ENCODE measurements around the gene ZNF844.
A peak's percentile ranks its signal among the peaks of the same experiment; 100 is the strongest.

The ZNF844 gene

GRCh38 chr19:12064590-12065538, at the start of gene ZNF844:
Gene ZNF844 (plus strand): TSS chr19:12064731. CDS start chr19:12064874, 143 bp downstream.
- Mint-ChIP-seq H3K9me3 (peaks cover 13% of the 10 kb centered on the region), H3K4me1 (peaks cover 6% of the 10 kb centered on the region), H3K36me3 (peaks cover 6% of the 10 kb centered on the region), H3K4me3 (peak within 1 kb of the TSS; percentile 75), H3K27ac (peak within 1 kb of the TSS; percentile 68), H3K27me3 (no peaks in the 10 kb centered on the region)
- DNase-seq: peak; percentile 73
- CTCF ChIA-PET: no interaction called here

- CTCF ChIA-PET: no interaction called here
- Mint-ChIP-seq H3K36me3 (peaks cover 63% of the 10 kb centered on the region), H3K27ac (no peak overlapping the region)
Measured at GRCh38 chr19:12015015-12015752, 49.3 kb upstream of the ZNF844 start.

GRCh38 chr19:12015753-12016116, 48.8 kb upstream of the ZNF844 start:
- Mint-ChIP-seq H3K4me3 (no peak overlapping the region), H3K9me3 (peaks cover 54% of the 10 kb centered on the region), H3K4me1 (no peaks in the 10 kb centered on the region), H3K27me3 (no peaks in the 10 kb centered on the region), H3K36me3 (peaks cover 59% of the 10 kb centered on the region), H3K27ac (no peak overlapping the region)
- CTCF ChIA-PET: no interaction called here
- DNase-seq: no peak

More at GRCh38 chr19:12015015-12015752, 49.3 kb upstream of the ZNF844 start:
- H3K4me3 Mint-ChIP-seq: no peak overlapping the region
- no peaks in the 10 kb centered on the region for H3K4me1 Mint-ChIP-seq
- no peaks in the 10 kb centered on the region for H3K27me3 Mint-ChIP-seq
- H3K9me3 Mint-ChIP-seq: peaks cover 51% of the 10 kb centered on the region
- no peak for DNase-seq

GRCh38 chr19:12034198-12034597, 30.3 kb upstream of the ZNF844 start:
- DNase-seq: no peak
- Mint-ChIP-seq H3K4me1 (peaks cover 12% of the 10 kb centered on the region), H3K27me3 (peaks cover 11% of the 10 kb centered on the region), H3K36me3 (peaks cover 6% of the 10 kb centered on the region), H3K4me3 (peak overlapping the region; percentile 45), H3K9me3 (peaks cover 31% of the 10 kb centered on the region), H3K27ac (no peak overlapping the region)
- CTCF ChIA-PET: interaction anchor here (1.5 kb wide), 1 partner anchor 16 kb away, joined by 4 read pairs; no protein-coding TSS in a partner anchor

- no peak for DNase-seq
- Mint-ChIP-seq H3K9me3 (peaks cover 31% of the 10 kb centered on the region), H3K27me3 (peaks cover 11% of the 10 kb centered on the region), H3K36me3 (peaks cover 7% of the 10 kb centered on the region), H3K4me1 (peaks cover 12% of the 10 kb centered on the region), H3K27ac (peak overlapping the region; percentile 51), H3K4me3 (peak overlapping the region; percentile 45)
- CTCF ChIA-PET: interaction anchor here (1.5 kb wide), 1 partner anchor 16 kb away, joined by 4 read pairs; no protein-coding TSS in a partner anchor
Measured at GRCh38 chr19:12034620-12035019, 29.9 kb upstream of the ZNF844 start.

- DNase-seq: peak; percentile 72
- CTCF ChIA-PET: interaction anchor here (1.2 to 1.5 kb wide), 2 partner anchors 17 to 111 kb away, joined by 3 to 4 read pairs; no protein-coding TSS in a partner anchor
- Mint-ChIP-seq H3K4me1 (peaks cover 12% of the 10 kb centered on the region), H3K27ac (peak within 1 kb of the TSS; percentile 51), H3K9me3 (peaks cover 31% of the 10 kb centered on the region), H3K27me3 (peaks cover 11% of the 10 kb centered on the region), H3K4me3 (peak within 1 kb of the TSS; percentile 71), H3K36me3 (peaks cover 7% of the 10 kb centered on the region)
Measured at GRCh38 chr19:12035220-12036172, 29.0 kb upstream of the ZNF844 start, which contains the start of gene ZNF433. Gene ZNF433 (minus strand): TSS chr19:12035679. CDS start chr19:12035539, 140 bp downstream.

- Mint-ChIP-seq H3K4me1 (no peaks in the 10 kb centered on the region), H3K36me3 (peaks cover 30% of the 10 kb centered on the region), H3K4me3 (no peak overlapping the region), H3K27me3 (no peaks in the 10 kb centered on the region), H3K27ac (no peak overlapping the region), H3K9me3 (peaks cover 50% of the 10 kb centered on the region)
- no peak for DNase-seq
- CTCF ChIA-PET: no interaction called here
Measured at GRCh38 chr19:12042893-12043292, 21.6 kb upstream of the ZNF844 start.

- Mint-ChIP-seq H3K27me3 (no peaks in the 10 kb centered on the region), H3K36me3 (peaks cover 30% of the 10 kb centered on the region), H3K27ac (no peak overlapping the region), H3K4me3 (no peak overlapping the region), H3K4me1 (no peaks in the 10 kb centered on the region), H3K9me3 (peaks cover 48% of the 10 kb centered on the region)
- no peak for DNase-seq
- CTCF ChIA-PET: no interaction called here
Measured at GRCh38 chr19:12043752-12044422, 20.6 kb upstream of the ZNF844 start.

- Mint-ChIP-seq H3K27me3 (peaks cover 16% of the 10 kb centered on the region), H3K4me3 (no peak overlapping the region), H3K4me1 (peaks cover 8% of the 10 kb centered on the region), H3K36me3 (peaks cover 27% of the 10 kb centered on the region), H3K9me3 (peaks cover 42% of the 10 kb centered on the region), H3K27ac (no peak overlapping the region)
- no peak for DNase-seq
- CTCF ChIA-PET: no interaction called here
Measured at GRCh38 chr19:12047868-12048267, 16.7 kb upstream of the ZNF844 start.

GRCh38 chr19:12052091-12052496, 12.4 kb upstream of the ZNF844 start:
- CTCF ChIA-PET: interaction anchor here (1.0 kb wide), 1 partner anchor 129 kb away, joined by 3 read pairs; no protein-coding TSS in a partner anchor

GRCh38 chr19:12052497-12053169, 11.9 kb upstream of the ZNF844 start, which contains the start of gene ZNF878:
Gene ZNF878 (minus strand): TSS chr19:12052961. CDS start chr19:12052801, 160 bp downstream.
- Mint-ChIP-seq H3K4me1 (peaks cover 13% of the 10 kb centered on the region), H3K27me3 (peaks cover 41% of the 10 kb centered on the region), H3K27ac (peak within 1 kb of the TSS; percentile 82), H3K4me3 (peak within 1 kb of the TSS; percentile 80), H3K36me3 (peaks cover 6% of the 10 kb centered on the region), H3K9me3 (peaks cover 20% of the 10 kb centered on the region)
- DNase-seq: peak; percentile 68
- CTCF ChIA-PET: interaction anchor here (1.0 kb wide), 1 partner anchor 129 kb away, joined by 3 read pairs; no protein-coding TSS in a partner anchor

More at GRCh38 chr19:12052091-12052496, 12.4 kb upstream of the ZNF844 start:
- Mint-ChIP-seq H3K4me3 (peak overlapping the region; percentile 54), H3K9me3 (peaks cover 22% of the 10 kb centered on the region), H3K27me3 (peaks cover 41% of the 10 kb centered on the region), H3K27ac (no peak overlapping the region), H3K36me3 (peaks cover 8% of the 10 kb centered on the region), H3K4me1 (peaks cover 13% of the 10 kb centered on the region)
- no peak for DNase-seq

- H3K4me1 Mint-ChIP-seq: peaks cover 17% of the 10 kb centered on the region
- DNase-seq: no peak
- CTCF ChIA-PET: interaction anchor here (1.9 kb wide), 1 partner anchor 85 kb away, joined by 6 read pairs; the partner anchor contains the start of gene ZNF20
- H3K36me3 Mint-ChIP-seq: peaks cover 5% of the 10 kb centered on the region
- peaks cover 46% of the 10 kb centered on the region for H3K27me3 Mint-ChIP-seq
- H3K27ac Mint-ChIP-seq: no peak overlapping the region
- no peak overlapping the region for H3K4me3 Mint-ChIP-seq
- peaks cover 12% of the 10 kb centered on the region for H3K9me3 Mint-ChIP-seq
Measured at GRCh38 chr19:12055784-12056183, 8.7 kb upstream of the ZNF844 start.
